ENCODE measurements around the gene SCG3. TPM values are rescaled to one million over a fixed set of nuclear protein-coding genes. Genes with fewer than 3 reads are reported as not detected.

Gene SCG3
- total RNA-seq, 1 experiment from 2014 or later: not detected

GRCh38 chr15:51751697-51752683, 70.7 kb downstream of the SCG3 start:
- POLR2A ChIA-PET (ENCODE audit: unreplicated experiment): no interaction called here
- H3K9ac ChIP-seq (ENCODE audit: low read length): no peak overlapping the region
- H3K9me3 ChIP-seq (ENCODE audit: low read length): no peaks in the 10 kb centered on the region
- H3K79me2 ChIP-seq (ENCODE audit: low read length): no peaks in the 10 kb centered on the region
- no peaks in the 10 kb centered on the region for H3F3A ChIP-seq (ENCODE audit: low read length, unreplicated experiment)
- ATAC-seq (peak; percentile 67), DNase-seq (peak; percentile 34)
- peak overlapping the region; percentile 93 for H3K4me2 ChIP-seq (ENCODE audit: low read length)
- H3K27ac ChIP-seq (ENCODE audit: low read length): no peak overlapping the region
- H3K27me3 ChIP-seq (ENCODE audit: low read length): peaks cover 12% of the 10 kb centered on the region; the same call in 1 of the 2 replicates
- CTCF ChIA-PET: no interaction called here
- H3K4me3 ChIP-seq (ENCODE audit: low read length): peak overlapping the region; percentile 69
- peak overlapping the region; percentile 94 for H2AFZ ChIP-seq (ENCODE audit: low read length)
- H3K4me1 ChIP-seq (ENCODE audit: insufficient read depth, low read length): peaks cover 10% of the 10 kb centered on the region; the same call in 1 of the 2 replicates
- H3K9me2 ChIP-seq (replicated peaks; ENCODE audit: low read length): no peaks in the 10 kb centered on the region
- no peaks in the 10 kb centered on the region for H4K20me1 ChIP-seq (ENCODE audit: low read length)
- intact Hi-C loops (cut with micrococcal nuclease): no loop called here
- BruUV-seq (replicated peaks): no TSS peak
- H3K36me3 ChIP-seq (ENCODE audit: low read depth, low read length): no peaks in the 10 kb centered on the region
- TF ChIP-seq, protein P1, sequence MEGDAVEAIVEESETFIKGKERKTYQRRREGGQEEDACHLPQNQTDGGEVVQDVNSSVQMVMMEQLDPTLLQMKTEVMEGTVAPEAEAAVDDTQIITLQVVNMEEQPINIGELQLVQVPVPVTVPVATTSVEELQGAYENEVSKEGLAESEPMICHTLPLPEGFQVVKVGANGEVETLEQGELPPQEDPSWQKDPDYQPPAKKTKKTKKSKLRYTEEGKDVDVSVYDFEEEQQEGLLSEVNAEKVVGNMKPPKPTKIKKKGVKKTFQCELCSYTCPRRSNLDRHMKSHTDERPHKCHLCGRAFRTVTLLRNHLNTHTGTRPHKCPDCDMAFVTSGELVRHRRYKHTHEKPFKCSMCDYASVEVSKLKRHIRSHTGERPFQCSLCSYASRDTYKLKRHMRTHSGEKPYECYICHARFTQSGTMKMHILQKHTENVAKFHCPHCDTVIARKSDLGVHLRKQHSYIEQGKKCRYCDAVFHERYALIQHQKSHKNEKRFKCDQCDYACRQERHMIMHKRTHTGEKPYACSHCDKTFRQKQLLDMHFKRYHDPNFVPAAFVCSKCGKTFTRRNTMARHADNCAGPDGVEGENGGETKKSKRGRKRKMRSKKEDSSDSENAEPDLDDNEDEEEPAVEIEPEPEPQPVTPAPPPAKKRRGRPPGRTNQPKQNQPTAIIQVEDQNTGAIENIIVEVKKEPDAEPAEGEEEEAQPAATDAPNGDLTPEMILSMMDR (conservative IDR thresholded peaks at IDR 0.05; ENCODE audit: low read depth, low read length): no peak
- TF ChIP-seq EZH2 (IDR thresholded peaks at IDR 0.05; ENCODE audit: low read length, unreplicated experiment): no peak
- TF ChIP-seq EZH2phosphoT487 (IDR thresholded peaks at IDR 0.05; ENCODE audit: borderline replicate concordance, low read length): no peak

DNA sequence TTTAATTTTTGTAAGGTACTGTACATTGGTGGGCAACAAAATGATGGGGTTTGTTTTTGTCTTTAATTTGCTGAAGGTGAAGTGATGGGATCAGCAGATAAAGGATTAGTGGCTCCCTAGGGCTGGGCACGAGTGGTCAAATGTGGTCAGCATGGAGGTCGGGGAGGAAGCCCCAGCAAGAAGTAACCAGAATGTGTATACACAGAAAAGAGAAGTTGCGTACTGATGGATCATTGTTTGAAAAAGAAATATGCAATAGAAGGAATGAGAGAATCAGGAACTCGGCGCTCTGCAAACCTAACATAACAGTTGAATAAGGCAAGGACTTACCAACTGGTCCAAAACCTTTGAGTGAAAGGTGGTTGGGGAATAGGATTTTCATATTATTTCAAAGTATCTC, 71.6 kb downstream of the SCG3 start:
- H3F3A ChIP-seq (ENCODE audit: low read length, unreplicated experiment): no peaks in the 10 kb centered on the region
- H3K4me3 ChIP-seq (ENCODE audit: low read length): no peak overlapping the region
- ATAC-seq (no peak), DNase-seq (no peak)
- H3K9ac ChIP-seq (ENCODE audit: low read length): no peak overlapping the region
- no peaks in the 10 kb centered on the region for H3K9me2 ChIP-seq (replicated peaks; ENCODE audit: low read length)
- no peak overlapping the region for H3K27ac ChIP-seq (ENCODE audit: low read length)
- peaks cover 10% of the 10 kb centered on the region; the same call in 1 of the 2 replicates for H3K4me1 ChIP-seq (ENCODE audit: insufficient read depth, low read length)
- intact Hi-C loops (cut with micrococcal nuclease): no loop called here
- no peaks in the 10 kb centered on the region for H3K9me3 ChIP-seq (ENCODE audit: low read length)
- H3K4me2 ChIP-seq (ENCODE audit: low read length): no peak overlapping the region
- H3K36me3 ChIP-seq (ENCODE audit: low read depth, low read length): no peaks in the 10 kb centered on the region
- ChIA-PET POLR2A (ENCODE audit: unreplicated experiment) (no interaction called here), CTCF (no interaction called here)
- no peak overlapping the region for H2AFZ ChIP-seq (ENCODE audit: low read length)
- TF ChIP-seq, protein P1 (conservative IDR thresholded peaks at IDR 0.05; ENCODE audit: low read depth, low read length): no peak
- TF ChIP-seq EZH2 (IDR thresholded peaks at IDR 0.05; ENCODE audit: low read length, unreplicated experiment) (no peak), EZH2phosphoT487 (IDR thresholded peaks at IDR 0.05; ENCODE audit: borderline replicate concordance, low read length) (no peak)
- peaks cover 12% of the 10 kb centered on the region; the same call in 1 of the 2 replicates for H3K27me3 ChIP-seq (ENCODE audit: low read length)
- BruUV-seq (replicated peaks): no TSS peak
- no peaks in the 10 kb centered on the region for H3K79me2 ChIP-seq (ENCODE audit: low read length)
- H4K20me1 ChIP-seq (ENCODE audit: low read length): no peaks in the 10 kb centered on the region

- POLR2A ChIA-PET (ENCODE audit: unreplicated experiment): no interaction called here
- H3K9me3 ChIP-seq (ENCODE audit: low read length): no peaks in the 10 kb centered on the region
- H3K27me3 ChIP-seq (ENCODE audit: low read length): peaks cover 12% of the 10 kb centered on the region; the same call in 1 of the 2 replicates
- no peaks in the 10 kb centered on the region for H3F3A ChIP-seq (ENCODE audit: low read length, unreplicated experiment)
- no peak overlapping the region for H3K9ac ChIP-seq (ENCODE audit: low read length)
- no peaks in the 10 kb centered on the region for H3K79me2 ChIP-seq (ENCODE audit: low read length)
- TF ChIP-seq EZH2 (IDR thresholded peaks at IDR 0.05; ENCODE audit: low read length, unreplicated experiment) (no peak), EZH2phosphoT487 (IDR thresholded peaks at IDR 0.05; ENCODE audit: borderline replicate concordance, low read length) (no peak)
- TF ChIP-seq, protein P1 (conservative IDR thresholded peaks at IDR 0.05; ENCODE audit: low read depth, low read length): no peak
- no peak overlapping the region for H3K4me2 ChIP-seq (ENCODE audit: low read length)
- peaks cover 10% of the 10 kb centered on the region; the same call in 1 of the 2 replicates for H3K4me1 ChIP-seq (ENCODE audit: insufficient read depth, low read length)
- H4K20me1 ChIP-seq (ENCODE audit: low read length): no peaks in the 10 kb centered on the region
- BruUV-seq (replicated peaks): no TSS peak
- intact Hi-C loops (cut with micrococcal nuclease): no loop called here
- no peak overlapping the region for H3K4me3 ChIP-seq (ENCODE audit: low read length)
- no peak for DNase-seq
- ATAC-seq: no peak
- no peak overlapping the region for H2AFZ ChIP-seq (ENCODE audit: low read length)
- no peak overlapping the region for H3K27ac ChIP-seq (ENCODE audit: low read length)
- H3K9me2 ChIP-seq (replicated peaks; ENCODE audit: low read length): no peaks in the 10 kb centered on the region
- no peaks in the 10 kb centered on the region for H3K36me3 ChIP-seq (ENCODE audit: low read depth, low read length)
- CTCF ChIA-PET: no interaction called here
These were observed 73.0 kb downstream of the SCG3 start for GRCh38 chr15:51754267-51754666.

All from PC-3 (cell line).